Caco-2 (cell line): ENCODE data around the gene ACAD8. TPM values are rescaled to one million over a fixed set of nuclear protein-coding genes. Genes with fewer than 3 reads are reported as not detected.

Experiments
- BruUV-seq: library from RNA; stranded (reverse); fragments of 400-500 nt; replicated peaks from 2 replicates; lab custom pipeline; 2021; lab: Mats Ljungman, UMichigan
- CTCF ChIA-PET: fragments of 300-600 bp; sonication (Branson Sonifier 250); formaldehyde crosslinking; loops from one replicate; lab custom pipeline; 2022; ENCODE audit warnings: antibody characterized with exemption; lab: Charles Lee
- POLR2A ChIA-PET: fragments of 300-600 bp; sonication (Branson Sonifier 250); formaldehyde crosslinking; loops from one replicate; lab custom pipeline; 2022; ENCODE audit warnings: antibody characterized with exemption; lab: Charles Lee
- DNase-seq, 2 experiments: peaks; one replicate each; pipeline versions ENCODE4 v3.0.0 to v3.0.0-alpha.2; 2020 to 2022
- H3K27me3 ChIP-seq: replicated peaks from 2 replicates; pipeline ENCODE4 v1.6.0; 2011; ENCODE audit warnings: low read length; ENCODE audit not compliant: control insufficient read depth, insufficient read depth
- H3K36me3 ChIP-seq: 2 replicates; pipeline ENCODE4 v1.5.1; 2011; ENCODE audit warnings: low read length; ENCODE audit not compliant: control insufficient read depth, insufficient read depth
- H3K4me1 ChIP-seq: fragments of 250-450 bp; sonication (Bioruptor Pico); 2 replicates; pipeline ENCODE4 v1.5.1; 2020; ENCODE audit warnings: mild to moderate bottlenecking
- H3K4me3 ChIP-seq: 2 replicates; pipeline ENCODE4 v1.5.1; 2011; ENCODE audit warnings: low read depth, mild to moderate bottlenecking, control low read depth, low read length
- H3K9me3 ChIP-seq: fragments of 250-450 bp; sonication (Bioruptor Pico); 2 replicates; pipeline ENCODE4 v1.5.1; 2020; ENCODE audit warnings: mild to moderate bottlenecking, moderate library complexity
- H3K27ac Mint-ChIP-seq: one replicate; pipeline ENCODE4 v1.8.0; 2022; ENCODE audit warnings: mixed read lengths; ENCODE audit not compliant: unreplicated experiment
- H3K27me3 Mint-ChIP-seq: one replicate; pipeline ENCODE4 v1.8.0; 2022; ENCODE audit warnings: mixed read lengths; ENCODE audit not compliant: insufficient read depth, unreplicated experiment
- H3K36me3 Mint-ChIP-seq: one replicate; pipeline ENCODE4 v1.8.0; 2022; ENCODE audit warnings: mild to moderate bottlenecking, mixed read lengths; ENCODE audit not compliant: insufficient read depth, unreplicated experiment
- H3K4me1 Mint-ChIP-seq: one replicate; pipeline ENCODE4 v1.8.0; 2022; ENCODE audit warnings: low read depth, mixed read lengths; ENCODE audit not compliant: unreplicated experiment
- H3K4me3 Mint-ChIP-seq: one replicate; pipeline ENCODE4 v1.8.0; 2022; ENCODE audit warnings: mild to moderate bottlenecking, moderate library complexity, mixed read lengths; ENCODE audit not compliant: unreplicated experiment
- H3K9me3 Mint-ChIP-seq: one replicate; pipeline ENCODE4 v1.8.0; 2022; ENCODE audit warnings: mixed read lengths; ENCODE audit not compliant: unreplicated experiment
- intact Hi-C: fragments of 100-400 bp; cut with micrococcal nuclease; formaldehyde crosslinking; loops from one replicate; pipeline ENCODE4 v1.10.0; 2022; ENCODE audit not compliant: unreplicated experiment
- total RNA-seq: library from RNA; stranded (reverse); gene quantifications from 2 replicates; pipeline ENCODE4 v1.2.3, GENCODE V29; 2022
- TF ChIP-seq, protein P1 (sequence below), 2 experiments: fragments of 200-600 bp in 1 of 2; IDR thresholded peaks; 1 replicate in 1 of 2; 2 replicates in 1 of 2; pipeline versions ENCODE4 v1.5.1 to v1.8.0; 2011 to 2022; ENCODE audit warnings: antibody characterized with exemption in 1 of 2, control low read depth in 1 of 2, inconsistent platforms in 1 of 2, low read depth in 1 of 2, low read length in 1 of 2, mild to moderate bottlenecking in 1 of 2, moderate library complexity in 1 of 2; ENCODE audit not compliant: insufficient read depth in 1 of 2, severe bottlenecking in 1 of 2, unreplicated experiment in 1 of 2

Gene ACAD8
- total RNA-seq, 1 experiment from 2014 or later: 52.0 TPM

DNA sequence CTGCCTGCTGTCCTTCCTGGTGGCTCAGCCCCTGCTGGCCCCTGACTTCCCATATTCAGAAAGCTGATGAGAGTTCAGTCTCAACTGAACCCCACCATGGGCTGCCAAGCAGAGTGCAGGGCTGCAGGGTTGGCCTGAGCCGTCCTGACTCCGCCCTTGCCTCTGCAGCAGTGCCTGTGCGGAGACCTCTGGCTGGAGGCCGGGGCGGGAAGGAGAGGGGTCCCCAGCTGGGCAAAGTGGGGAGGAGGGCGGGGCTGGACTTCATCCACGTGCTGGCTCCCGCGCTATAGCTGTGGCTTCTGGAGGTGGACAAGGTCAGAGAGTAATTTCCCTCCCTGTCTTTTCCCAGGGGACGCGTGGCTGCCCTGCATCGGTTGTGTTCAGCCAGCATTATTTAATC, 36.4 kb downstream of the ACAD8 start:
- Histone ChIP-seq H3K27me3 (no peaks in the 10 kb centered on the region), H3K36me3 (no peaks in the 10 kb centered on the region), H3K4me3 (no peak overlapping the region), H3K4me1 (no peaks in the 10 kb centered on the region), H3K9me3 (no peaks in the 10 kb centered on the region)
- no TSS peak for BruUV-seq
- ChIA-PET CTCF (interaction anchor here (0.6 kb wide), 1 partner anchor 36 kb away, joined by 7 read pairs; no protein-coding TSS in a partner anchor), POLR2A (no interaction called here)
- H3K4me3 Mint-ChIP-seq: no peak overlapping the region
- no peak overlapping the region for H3K27ac Mint-ChIP-seq
- intact Hi-C loops: no loop called here
- TF ChIP-seq, protein P1, sequence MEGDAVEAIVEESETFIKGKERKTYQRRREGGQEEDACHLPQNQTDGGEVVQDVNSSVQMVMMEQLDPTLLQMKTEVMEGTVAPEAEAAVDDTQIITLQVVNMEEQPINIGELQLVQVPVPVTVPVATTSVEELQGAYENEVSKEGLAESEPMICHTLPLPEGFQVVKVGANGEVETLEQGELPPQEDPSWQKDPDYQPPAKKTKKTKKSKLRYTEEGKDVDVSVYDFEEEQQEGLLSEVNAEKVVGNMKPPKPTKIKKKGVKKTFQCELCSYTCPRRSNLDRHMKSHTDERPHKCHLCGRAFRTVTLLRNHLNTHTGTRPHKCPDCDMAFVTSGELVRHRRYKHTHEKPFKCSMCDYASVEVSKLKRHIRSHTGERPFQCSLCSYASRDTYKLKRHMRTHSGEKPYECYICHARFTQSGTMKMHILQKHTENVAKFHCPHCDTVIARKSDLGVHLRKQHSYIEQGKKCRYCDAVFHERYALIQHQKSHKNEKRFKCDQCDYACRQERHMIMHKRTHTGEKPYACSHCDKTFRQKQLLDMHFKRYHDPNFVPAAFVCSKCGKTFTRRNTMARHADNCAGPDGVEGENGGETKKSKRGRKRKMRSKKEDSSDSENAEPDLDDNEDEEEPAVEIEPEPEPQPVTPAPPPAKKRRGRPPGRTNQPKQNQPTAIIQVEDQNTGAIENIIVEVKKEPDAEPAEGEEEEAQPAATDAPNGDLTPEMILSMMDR (IDR thresholded peaks at IDR 0.05; ENCODE audit: insufficient read depth in 1 of 2, low read depth in 1 of 2, low read length in 1 of 2, severe bottlenecking in 1 of 2, unreplicated experiment in 1 of 2): no peak
- H3K4me1 Mint-ChIP-seq: no peaks in the 10 kb centered on the region
- H3K27me3 Mint-ChIP-seq: peaks cover 11% of the 10 kb centered on the region
- no peaks in the 10 kb centered on the region for H3K9me3 Mint-ChIP-seq
- DNase-seq: no peak
- no peaks in the 10 kb centered on the region for H3K36me3 Mint-ChIP-seq

DNA sequence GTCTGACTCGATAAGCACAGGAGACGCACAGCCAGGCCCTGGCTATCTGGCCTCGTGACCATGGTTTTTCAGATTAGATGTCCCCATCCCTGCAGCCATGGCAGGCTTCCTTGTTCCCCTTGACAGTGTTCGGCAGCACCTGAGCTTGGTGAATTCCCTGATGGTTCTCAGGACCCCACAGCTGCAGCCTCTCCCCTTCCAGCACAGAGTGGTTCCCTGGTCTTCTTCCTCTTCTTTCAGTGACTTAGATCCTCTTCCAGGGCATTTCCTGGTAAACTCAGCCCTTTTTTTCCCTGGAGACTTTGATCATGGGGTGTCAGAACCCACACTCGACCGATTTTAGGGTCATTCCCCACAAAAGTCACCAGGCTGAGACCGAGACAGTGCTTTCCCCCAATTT, 37.3 kb downstream of the ACAD8 start:
- Mint-ChIP-seq H3K27me3 (peaks cover 15% of the 10 kb centered on the region), H3K4me3 (no peak overlapping the region), H3K4me1 (no peaks in the 10 kb centered on the region), H3K36me3 (no peaks in the 10 kb centered on the region), H3K27ac (no peak overlapping the region), H3K9me3 (no peaks in the 10 kb centered on the region)
- CTCF ChIA-PET: interaction anchor here (0.6 kb wide), 1 partner anchor 35 kb away, joined by 7 read pairs; no protein-coding TSS in a partner anchor
- no peaks in the 10 kb centered on the region for H3K4me1 ChIP-seq
- DNase-seq: no peak
- no peaks in the 10 kb centered on the region for H3K9me3 ChIP-seq
- H3K27me3 ChIP-seq: no peaks in the 10 kb centered on the region
- POLR2A ChIA-PET: no interaction called here
- TF ChIP-seq, protein P1 (IDR thresholded peaks at IDR 0.05; ENCODE audit: insufficient read depth in 1 of 2, low read depth in 1 of 2, low read length in 1 of 2, severe bottlenecking in 1 of 2, unreplicated experiment in 1 of 2): no peak
- H3K36me3 ChIP-seq: no peaks in the 10 kb centered on the region
- no TSS peak for BruUV-seq
- H3K4me3 ChIP-seq: no peak overlapping the region
- intact Hi-C loops: no loop called here

GRCh38 chr11:134291196-134291595, 37.8 kb downstream of the ACAD8 start:
- no peaks in the 10 kb centered on the region for H3K27me3 ChIP-seq
- no peaks in the 10 kb centered on the region for H3K36me3 Mint-ChIP-seq
- H3K9me3 Mint-ChIP-seq: no peaks in the 10 kb centered on the region
- no peak overlapping the region for H3K4me3 Mint-ChIP-seq
- no peaks in the 10 kb centered on the region for H3K4me1 Mint-ChIP-seq
- intact Hi-C loops: no loop called here
- H3K9me3 ChIP-seq: no peaks in the 10 kb centered on the region
- no peaks in the 10 kb centered on the region for H3K36me3 ChIP-seq
- BruUV-seq: no TSS peak
- peaks cover 15% of the 10 kb centered on the region for H3K27me3 Mint-ChIP-seq
- no peak overlapping the region for H3K4me3 ChIP-seq
- no peak overlapping the region for H3K27ac Mint-ChIP-seq
- ChIA-PET CTCF (no interaction called here), POLR2A (no interaction called here)
- no peaks in the 10 kb centered on the region for H3K4me1 ChIP-seq
- TF ChIP-seq, protein P1 (IDR thresholded peaks at IDR 0.05; ENCODE audit: insufficient read depth in 1 of 2, low read depth in 1 of 2, low read length in 1 of 2, severe bottlenecking in 1 of 2, unreplicated experiment in 1 of 2): no peak
- DNase-seq: no peak
